HG03097 (cell line): ENCODE data around the gene DNAJC15.
"Not testable (repeated sequence)": the region's sequence is repeated elsewhere in the genome, so short reads cannot be mapped to it uniquely, and the experiment has no call there.

Source experiments
- ATAC-seq: cut with Tn5 transposase; IDR thresholded peaks from one replicate; pipeline ENCODE4 v1.9.1; 2021; ENCODE audit not compliant: unreplicated experiment, low FRiP score

DNAJC15 gene

DNA sequence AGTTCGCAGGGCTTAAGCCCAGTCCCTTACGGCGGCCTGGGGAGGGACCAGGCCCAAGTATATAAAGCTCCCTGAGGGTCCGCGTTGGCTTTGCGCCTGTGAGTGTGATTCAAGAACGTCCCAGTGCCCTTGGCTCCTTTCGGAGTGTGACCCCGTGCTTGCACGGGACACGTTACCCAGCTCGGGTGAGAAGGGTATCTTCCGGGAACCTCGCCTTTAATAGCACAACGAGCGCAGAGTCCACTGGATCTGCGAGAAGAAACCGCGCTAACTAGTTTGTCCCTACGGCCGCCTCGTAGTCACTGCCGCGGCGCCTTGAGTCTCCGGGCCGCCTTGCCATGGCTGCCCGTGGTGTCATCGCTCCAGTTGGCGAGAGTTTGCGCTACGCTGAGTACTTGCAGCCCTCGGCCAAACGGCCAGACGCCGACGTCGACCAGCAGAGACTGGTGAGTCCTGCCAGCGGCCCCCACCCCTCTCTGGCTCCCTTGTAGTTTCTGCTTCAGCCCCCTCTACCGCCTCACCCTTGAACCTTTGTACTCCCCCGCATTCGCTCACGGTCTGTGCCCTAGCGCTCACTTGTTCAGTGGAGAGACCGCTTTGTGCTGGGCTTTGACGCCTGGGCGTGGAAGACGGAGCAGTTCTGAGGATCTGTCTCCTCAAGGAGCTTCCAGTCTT is at the start of gene DNAJC15:
TSS of gene DNAJC15 (plus strand) at position 298 of the 675 bp plus-strand sequence. CDS start at position 339, 41 bp downstream.
- ATAC-seq: peak; percentile 73

DNA sequence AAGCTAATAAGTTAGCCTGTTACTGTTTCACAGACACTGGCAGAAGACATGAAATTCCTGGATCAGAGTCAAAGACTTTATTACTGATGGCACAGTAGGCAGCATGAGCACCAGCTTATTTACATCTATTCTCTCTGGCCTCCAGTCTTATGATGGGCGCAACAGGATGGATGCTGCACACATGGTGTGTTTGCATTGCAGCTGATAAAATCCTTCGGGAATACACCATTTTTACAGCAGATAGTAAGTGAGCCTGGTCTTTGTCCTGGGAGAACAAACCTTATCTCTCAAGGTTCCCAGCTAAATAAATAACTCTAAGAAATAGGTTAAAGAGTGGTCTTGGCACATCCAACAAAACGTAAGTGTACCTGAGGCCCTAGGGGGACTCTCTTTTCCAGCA is 47.3 kb upstream of the DNAJC15 start:
- ATAC-seq: no peak

DNA sequence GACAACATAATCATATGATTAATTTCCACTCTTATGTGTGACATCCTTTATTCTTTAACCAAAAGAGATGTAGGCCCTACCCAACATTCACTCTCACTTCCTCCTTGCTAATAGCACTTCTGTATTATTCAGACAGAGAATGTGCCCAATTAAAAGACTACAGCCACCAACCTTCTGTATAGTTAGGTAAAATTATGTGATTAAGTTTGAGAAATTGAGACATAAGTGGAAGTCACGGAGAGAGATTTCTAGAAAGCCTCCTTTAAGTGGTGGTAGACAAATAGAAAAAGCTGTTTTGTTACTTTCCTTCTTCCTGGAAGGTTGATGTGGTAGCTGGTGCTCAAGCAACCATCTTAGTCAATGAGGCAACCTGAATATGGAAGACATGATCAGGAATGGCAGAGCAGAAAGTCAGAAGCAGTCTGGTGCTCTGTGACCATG is 46.1 kb upstream of the DNAJC15 start:
- no peak for ATAC-seq

DNA sequence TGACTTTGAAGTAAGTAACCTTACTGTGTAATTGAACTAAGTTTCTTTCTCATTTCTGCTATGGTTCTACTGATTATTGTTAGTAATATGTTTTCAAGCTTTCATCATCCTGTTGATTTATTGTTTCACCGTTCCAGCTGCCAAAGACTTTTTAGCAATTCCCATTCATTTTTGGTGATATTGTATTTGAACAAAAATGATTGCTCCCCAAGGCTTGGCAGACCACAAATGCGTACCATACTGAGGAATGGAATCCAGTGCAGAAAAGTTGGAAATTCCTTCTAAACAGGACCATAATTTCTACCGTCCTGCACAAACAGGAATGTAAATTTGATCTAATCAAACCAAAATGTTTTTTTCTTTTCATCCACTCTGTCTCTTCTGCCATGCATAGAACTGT is 42.1 kb upstream of the DNAJC15 start:
- no peak for ATAC-seq

DNA sequence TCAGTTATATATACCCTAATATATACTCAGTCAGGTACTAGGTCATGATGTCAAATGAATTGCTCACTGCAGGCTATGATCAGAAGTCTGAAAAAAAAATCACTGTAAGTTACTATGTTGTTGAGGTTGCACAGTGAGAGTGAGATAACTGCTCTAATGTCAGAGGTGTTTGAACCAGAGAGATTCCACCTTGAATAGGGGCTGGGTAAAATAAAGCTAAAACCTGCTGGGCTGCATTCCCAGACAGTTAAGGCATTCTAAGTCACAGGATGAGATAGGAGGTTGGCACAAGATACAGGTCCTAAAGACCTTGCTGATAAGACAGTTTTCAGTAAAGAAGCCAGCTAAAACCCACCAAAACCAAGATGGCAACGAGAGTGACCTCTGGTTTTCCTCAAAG is 41.5 kb upstream of the DNAJC15 start:
- no peak for ATAC-seq

DNA sequence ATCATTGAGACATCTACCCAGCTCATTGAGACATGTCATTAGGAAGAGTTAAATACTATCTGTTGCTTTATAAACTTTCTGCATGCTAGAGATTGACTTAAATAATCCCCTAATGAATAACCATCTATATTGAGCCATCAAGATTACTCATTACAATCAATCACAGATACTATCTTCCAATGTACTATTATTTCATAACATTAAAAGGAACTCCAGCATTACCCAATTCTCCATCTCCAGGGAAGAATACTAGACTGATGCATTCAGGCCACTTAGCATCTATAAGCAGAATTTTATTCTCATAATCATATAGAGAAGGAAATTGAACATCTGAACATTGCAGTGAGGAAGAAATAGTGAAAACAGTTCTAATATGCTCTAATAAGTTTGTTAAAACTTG is 39.4 kb upstream of the DNAJC15 start:
- ATAC-seq: no peak

DNA sequence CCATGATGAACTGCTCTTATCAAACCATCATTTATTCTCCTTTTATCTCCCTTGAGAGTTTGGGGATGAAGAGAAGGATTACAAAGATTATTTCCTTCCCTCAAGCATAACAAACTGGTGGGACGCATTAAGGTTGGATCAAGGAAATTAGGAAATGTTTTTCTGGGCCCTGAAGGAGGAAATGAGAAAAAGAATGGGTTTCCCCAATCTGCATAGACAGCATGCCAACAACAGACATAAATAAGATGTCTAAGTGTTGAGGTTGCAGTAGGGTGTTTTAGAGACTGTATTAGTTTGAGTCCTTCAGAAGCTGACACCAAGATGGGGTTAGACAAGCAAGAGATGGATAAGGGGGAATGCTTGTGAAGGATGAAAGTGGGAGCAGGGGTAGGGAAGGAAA is 38.7 kb upstream of the DNAJC15 start:
- no peak for ATAC-seq

DNA sequence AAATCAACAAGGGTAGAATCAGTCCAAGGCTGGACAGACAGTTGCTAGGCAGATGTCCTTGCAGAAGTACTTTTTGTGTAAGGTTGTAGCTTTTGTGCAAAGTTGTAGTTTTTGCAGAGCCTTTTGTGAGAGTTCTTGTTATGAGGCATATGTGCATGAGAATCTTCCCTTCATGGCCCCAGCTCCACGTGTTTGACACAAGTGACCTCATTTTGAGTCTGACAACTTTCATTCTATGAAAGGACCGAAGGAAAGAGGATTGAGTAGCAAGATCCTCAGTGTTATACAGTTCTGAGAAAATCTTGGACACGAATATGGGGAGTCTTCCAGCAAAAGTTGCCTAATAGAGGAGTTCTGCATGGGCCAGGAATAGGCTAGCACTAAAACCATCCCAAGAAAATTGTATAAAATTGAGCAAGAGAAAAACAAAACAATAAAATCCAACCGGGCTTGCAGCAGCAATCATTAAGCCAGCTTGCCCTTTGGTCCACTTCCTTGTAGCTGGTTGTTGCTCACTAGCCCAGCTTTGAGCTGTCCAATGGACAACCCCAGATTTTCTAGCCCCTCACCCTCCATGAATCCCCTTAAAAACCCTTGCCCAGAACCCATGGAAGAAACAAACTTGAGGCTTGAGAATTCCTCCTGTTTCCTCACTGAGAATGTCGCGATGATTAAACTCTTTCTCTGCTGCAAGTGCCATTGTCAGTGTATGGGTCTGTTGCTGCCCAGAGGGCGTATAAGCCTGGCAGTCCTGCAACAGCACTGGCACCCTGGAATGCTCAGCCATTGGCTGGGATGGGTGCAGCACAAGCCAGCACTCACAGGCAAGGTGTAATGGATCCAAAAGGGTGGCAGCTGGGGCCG is 37.8 kb upstream of the DNAJC15 start:
- ATAC-seq: no peak

DNA sequence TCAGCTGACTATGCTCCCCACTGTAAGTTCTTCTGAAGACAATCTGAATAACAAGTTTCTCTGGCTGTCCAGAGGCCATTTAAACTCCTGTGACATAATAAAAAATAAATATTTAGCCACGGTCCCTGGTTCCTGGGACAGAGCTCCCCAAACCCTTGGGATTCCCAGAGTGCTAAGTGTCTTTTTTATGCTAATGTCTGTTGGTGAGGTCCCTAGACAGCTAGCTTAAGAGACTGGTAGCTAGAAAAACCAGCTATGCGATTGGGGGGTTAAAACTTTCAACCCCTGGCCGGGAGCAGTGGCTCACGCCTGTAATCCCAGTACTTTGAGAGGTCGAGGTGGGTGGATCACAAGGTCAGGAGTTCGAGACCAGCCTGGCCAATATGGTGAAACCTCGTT is 37.2 kb upstream of the DNAJC15 start:
- no peak for ATAC-seq

DNA sequence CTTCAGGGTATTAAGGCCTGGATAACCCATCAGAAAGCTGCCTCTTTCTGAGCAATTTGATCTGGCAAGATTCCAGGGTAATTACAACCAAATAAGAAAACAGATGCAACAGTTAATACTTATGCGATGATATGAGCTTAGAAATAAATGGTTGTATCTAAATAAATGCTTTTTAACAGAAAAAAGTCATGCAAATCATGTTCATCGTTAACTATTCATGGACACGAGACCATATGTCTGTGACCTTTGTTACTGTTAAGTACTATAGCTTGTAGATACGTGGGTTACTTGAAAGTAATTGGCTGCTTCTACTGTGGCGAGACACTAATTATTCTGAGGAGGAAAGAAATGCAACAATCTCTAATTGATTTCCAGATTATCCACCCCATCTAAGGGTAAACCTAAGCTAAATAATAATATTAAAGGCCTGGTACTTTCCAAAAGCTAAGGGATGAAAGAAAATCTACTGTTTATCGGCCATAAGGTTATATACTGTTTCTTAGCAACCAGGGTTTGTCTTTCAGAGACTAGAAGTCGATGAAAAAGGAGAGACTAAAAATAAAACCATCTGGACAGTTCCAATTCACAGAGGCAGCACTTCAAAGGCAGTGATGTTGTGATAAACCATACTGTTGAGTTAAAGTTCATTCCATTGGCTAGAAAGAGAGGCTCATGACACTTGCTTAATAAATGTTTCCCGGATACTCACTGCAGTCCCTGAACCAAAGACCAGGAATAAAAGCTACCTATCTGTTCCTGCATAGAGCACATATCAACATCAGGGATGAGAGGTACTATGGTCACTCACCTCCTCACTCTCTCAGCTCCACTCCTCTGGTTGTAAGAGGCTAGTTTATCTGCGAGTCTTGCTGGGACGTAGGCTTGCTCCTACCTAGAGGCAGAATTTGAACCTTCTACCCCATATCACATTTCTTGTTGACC is 32.8 kb upstream of the DNAJC15 start:
- no peak for ATAC-seq

DNA sequence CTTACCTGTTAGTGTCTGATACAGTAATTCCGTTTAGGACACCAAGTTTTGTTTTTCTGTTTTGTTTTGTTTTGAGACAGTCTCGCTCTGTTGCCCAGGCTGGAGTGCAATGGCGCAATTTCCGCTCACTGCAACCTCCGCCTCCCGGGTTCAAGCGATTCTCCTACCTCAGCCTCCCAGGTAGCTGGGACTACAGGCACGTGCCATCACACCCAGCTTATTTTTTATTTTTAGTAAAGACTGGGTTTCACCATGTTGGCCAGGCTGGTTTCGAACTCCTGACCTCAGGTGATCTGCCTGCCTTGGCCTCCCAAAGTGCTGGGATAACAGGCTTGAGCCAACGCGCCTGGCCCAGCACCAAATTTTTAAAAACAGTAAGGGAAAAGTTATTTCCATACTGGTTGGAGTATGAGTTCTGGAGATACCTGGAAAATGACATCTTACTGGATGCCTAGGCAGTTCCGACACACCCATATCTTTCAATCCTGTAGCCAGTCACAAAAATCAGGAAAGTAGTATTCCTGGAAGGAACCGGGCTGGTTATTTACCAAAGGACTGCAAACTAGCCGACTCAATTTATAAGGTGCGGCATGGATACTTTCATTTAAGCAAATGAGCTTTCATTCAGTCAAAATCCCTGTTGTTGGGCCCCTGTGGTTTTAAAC is 32.0 kb upstream of the DNAJC15 start:
- ATAC-seq: not testable (repeated sequence)

DNA sequence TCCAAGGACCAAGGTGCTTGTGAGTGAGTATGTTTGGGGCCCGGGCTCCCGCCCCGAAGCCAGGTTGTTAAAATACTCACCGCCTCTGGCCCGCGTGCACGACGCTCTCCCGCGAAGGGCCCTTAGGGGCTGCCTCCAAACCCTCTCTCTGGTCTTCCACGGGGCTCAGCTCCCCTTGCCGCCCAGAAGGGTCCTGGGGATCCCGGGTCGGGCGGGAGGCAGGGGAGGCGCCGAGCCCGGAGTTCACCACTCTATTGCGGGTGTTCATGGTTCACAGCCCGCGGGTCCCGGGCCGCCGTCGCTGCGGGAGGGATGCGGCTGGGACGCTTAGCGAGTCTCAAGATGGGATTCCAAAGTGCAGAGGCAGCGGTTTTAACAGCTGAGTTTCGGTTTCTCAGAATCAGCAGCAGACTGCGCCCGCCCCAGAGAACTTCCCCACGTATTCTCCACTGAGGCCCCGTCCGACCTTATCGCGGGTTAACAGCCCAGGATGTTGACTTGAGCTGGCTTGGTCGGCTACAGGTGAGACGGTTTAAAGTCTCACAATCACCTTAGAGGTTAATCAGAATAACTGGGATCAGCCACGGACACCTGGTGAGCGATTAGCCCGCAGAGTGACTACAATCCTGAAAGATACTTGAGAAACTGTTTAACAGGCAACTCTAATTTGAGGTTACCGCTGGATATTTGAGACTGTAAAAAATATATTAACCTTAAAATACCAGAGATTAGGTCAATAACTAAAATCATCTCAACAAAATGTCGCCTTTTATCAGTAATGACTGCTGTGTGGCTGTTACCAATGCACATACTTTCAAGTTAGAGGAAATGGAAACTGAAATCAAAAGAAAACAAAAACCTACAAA is 31.3 kb upstream of the DNAJC15 start, which contains the start of gene EPSTI1:
TSS of gene EPSTI1 (minus strand) at position 344 of the 866 bp plus-strand sequence. CDS start at position 268, 76 bp downstream.
- peak; percentile 55 for ATAC-seq

DNA sequence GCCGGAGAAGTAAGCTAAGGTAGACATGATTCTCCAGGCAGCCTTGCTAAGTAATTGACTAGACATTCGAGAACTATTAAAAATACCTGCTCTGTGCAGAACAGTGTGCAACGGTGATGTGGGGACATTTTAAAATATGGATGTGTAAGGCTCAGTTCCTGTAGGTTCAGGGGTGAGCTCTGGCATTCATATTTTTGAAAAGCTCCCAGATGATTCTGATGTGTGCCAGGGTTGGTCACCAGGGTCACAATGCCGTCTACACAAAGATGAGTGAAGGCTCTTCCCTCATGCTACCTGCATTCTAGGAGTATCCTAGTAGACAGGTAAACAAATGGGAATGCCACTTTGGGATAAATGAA is 30.6 kb upstream of the DNAJC15 start:
- ATAC-seq: peak; percentile 12

DNA sequence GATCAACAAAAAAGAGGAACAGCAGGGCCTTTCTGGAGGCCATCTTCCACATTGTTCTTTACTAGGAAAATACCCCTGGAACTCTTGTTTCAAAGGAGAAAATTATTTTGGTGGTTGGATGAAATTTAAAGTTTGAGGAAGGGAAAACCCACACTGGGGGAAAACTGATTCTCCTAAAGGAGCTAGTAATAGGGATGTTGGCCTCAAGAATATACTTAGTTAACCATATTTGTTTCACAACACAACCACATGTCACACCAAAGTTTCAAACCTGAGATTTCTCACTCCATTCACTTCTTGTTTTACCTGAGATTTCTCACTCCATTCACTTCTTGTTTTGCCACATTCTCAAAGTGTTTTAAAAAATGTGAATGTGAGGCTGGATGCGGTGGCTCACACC is 28.5 kb upstream of the DNAJC15 start:
- no peak for ATAC-seq

DNA sequence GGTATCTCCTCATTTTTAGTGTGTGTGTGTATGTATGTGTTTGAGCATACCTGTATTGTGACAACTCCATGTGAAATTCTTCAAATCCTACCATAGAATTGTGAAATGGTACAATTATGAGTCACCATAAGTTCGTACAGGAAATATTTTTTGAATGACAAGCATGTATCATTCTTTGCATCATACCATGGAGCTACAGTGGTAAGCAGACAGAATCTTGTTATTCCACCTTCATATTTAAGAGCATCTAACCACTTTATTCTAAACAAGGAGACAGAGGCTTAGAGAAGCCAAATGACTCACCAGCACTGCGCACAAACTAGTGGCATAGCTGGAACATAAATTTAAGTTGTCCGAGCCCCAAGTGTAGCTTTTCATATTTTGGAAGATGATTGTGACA is 26.8 kb upstream of the DNAJC15 start:
- ATAC-seq: no peak

DNA sequence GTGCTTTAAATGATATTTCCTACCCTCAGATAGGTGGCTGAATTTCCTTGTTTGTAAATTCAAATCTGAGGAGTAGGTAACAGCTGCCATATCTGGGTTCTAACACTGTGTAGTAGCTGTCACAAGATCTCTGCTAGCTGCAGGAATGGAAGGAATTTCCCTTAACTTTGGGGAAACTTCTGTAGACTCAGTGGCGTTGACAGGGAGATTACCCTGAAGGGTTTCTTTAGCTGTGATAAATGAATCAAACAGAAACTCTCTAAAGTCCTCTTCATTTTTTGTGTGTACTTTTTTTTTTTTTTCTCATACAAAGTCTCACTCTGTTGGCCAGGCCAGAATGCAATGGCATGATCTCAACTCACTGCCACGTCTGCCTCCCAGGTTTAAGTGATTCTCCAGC is 26.0 kb upstream of the DNAJC15 start:
- no peak for ATAC-seq

DNA sequence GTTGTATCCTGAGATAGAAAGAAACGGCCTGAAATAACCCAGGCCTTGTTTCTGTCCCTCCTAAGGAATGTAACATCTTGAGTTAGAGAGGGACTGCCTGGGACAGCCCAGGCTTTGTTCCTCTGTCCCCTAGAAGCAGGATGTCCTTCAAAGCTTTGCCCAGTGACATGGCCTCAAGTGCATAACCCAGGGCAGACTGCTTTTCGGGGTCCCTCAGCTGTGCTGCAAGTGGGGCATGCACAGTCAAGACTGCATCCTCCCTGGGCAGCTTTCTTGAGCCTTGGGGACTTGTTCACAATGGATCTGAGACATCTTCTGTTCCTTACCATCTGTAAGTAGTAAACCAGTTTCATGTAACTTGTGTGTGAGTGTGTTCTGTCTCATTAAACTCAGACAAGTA is 23.9 kb upstream of the DNAJC15 start:
- ATAC-seq: no peak

DNA sequence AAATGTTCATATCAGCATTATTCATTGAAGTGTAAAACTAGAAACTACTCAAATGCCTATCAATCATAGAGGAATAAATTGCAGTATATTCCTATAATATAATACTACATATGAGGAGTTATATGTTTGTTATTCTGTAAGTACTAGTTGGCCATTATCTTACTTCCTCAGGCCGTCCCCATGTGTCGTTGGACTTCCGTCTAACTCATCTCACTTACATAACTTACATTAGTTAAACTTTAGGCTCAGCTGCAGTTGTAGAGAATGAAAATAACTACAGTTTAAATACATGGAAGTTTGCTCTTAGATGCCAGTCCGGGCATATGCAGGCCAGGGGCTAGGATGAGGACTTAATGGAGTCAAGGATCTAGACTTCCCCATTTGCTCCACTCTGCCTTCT is 22.7 kb upstream of the DNAJC15 start:
- no peak for ATAC-seq

DNA sequence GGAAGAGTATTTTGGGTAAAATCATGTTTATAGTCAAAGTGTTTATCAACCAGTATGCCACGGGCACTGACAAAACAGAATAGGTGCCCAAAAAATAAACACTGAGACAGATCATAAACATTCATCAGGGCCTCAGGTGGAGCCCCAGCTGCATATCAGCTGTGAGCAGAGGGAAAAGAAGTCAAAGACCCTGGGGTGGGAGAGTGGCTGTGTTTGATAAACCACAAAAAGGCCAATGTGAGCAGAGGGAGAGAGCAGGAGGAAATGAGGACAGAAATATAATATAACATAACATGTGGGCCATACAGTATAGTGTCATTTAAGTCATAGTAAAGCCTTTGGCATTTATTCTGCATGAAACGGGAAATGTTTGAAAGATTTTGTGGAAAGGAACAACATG is 21.4 kb upstream of the DNAJC15 start:
- no peak for ATAC-seq
